B cell (primary cell): ENCODE data around the gene ADAMTSL5. TPM values are rescaled to one million over a fixed set of nuclear protein-coding genes. Genes with fewer than 3 reads are reported as not detected.

Experiments
- ATAC-seq: fragments of 200-7000 bp; cut with Tn5 transposase; one replicate; pipeline ENCODE4 v1.10.0; 2021; ENCODE audit warnings: low read depth, mild to moderate bottlenecking, moderate number of reproducible peaks, moderate library complexity
- CTCF ChIA-PET: fragments of 350-600 bp; sonication (Branson Sonifier 250); formaldehyde crosslinking; loops from one replicate; lab custom pipeline; 2021; ENCODE audit warnings: antibody characterized with exemption, inconsistent platforms; lab: Charles Lee
- POLR2A ChIA-PET: fragments of 350-600 bp; sonication (Branson Sonifier 250); formaldehyde crosslinking; loops from one replicate; lab custom pipeline; 2021; ENCODE audit warnings: antibody characterized with exemption; lab: Charles Lee
- DNase-seq: peaks from one replicate; pipeline ENCODE4 v3.0.0; 2013
- H2AFZ ChIP-seq: 2 replicates; pipeline ENCODE4 v1.6.1; 2012; ENCODE audit warnings: mild to moderate bottlenecking, low read depth, low read length; ENCODE audit not compliant: insufficient read depth, poor library complexity, severe bottlenecking
- H3K27ac ChIP-seq, 2 donors: 1 replicate in 1 of 2; 2 replicates in 1 of 2; pipeline ENCODE4 v1.5.1; 2012 to 2013; ENCODE audit warnings: low read length in 2 of 2, mild to moderate bottlenecking in 2 of 2, moderate library complexity in 1 of 2
- H3K27me3 ChIP-seq, 4 experiments: fragments of 200-600 bp in 1 of 4; sonication (generic) in 1 of 4; replicated peaks in 1 of 4; 1 replicate in 2 of 4; 2 replicates in 2 of 4; pipeline versions ENCODE4 v1.6.1 to v1.7.0; 2013 to 2016; ENCODE audit warnings: low read length in 3 of 4, mild to moderate bottlenecking in 2 of 4, mixed read lengths in 1 of 4, moderate library complexity in 1 of 4; ENCODE audit not compliant: insufficient read depth in 4 of 4, control insufficient read depth in 3 of 4; ENCODE audit errors: control extremely low read depth in 1 of 4
- H3K36me3 ChIP-seq, 2 experiments: replicated peaks in 1 of 2; 1 replicate in 1 of 2; 2 replicates in 1 of 2; pipeline versions ENCODE4 v1.6.1 to v1.7.1; 2013; ENCODE audit warnings: low read length in 1 of 2; ENCODE audit not compliant: insufficient read depth in 2 of 2, control insufficient read depth in 1 of 2; ENCODE audit errors: control extremely low read depth in 1 of 2, extremely low read depth in 1 of 2
- H3K4me1 ChIP-seq, 2 donors: fragments of 200-600 bp in 1 of 2; sonication (generic) in 1 of 2; 1 replicate in 1 of 2; 2 replicates in 1 of 2; pipeline versions ENCODE4 v1.5.1 to v1.6.1; 2013 to 2017; ENCODE audit warnings: low read length in 2 of 2; ENCODE audit not compliant: control insufficient read depth in 2 of 2, insufficient read depth in 2 of 2
- H3K4me2 ChIP-seq: replicated peaks from 2 replicates; pipeline ENCODE3; 2012; ENCODE audit warnings: mild to moderate bottlenecking, low read depth, low read length; ENCODE audit not compliant: poor library complexity, severe bottlenecking
- H3K4me3 ChIP-seq, 5 experiments: fragments of 200-600 bp in 1 of 5; sonication (generic) in 1 of 5; 1 replicate in 3 of 5; 2 replicates in 2 of 5; pipeline versions ENCODE4 v1.5.1 to v1.7.0; 2011 to 2016; ENCODE audit warnings: low read length in 4 of 5, mild to moderate bottlenecking in 4 of 5, low read depth in 2 of 5, control low read depth in 1 of 5, moderate library complexity in 1 of 5; ENCODE audit not compliant: insufficient read depth in 1 of 5; ENCODE audit errors: control extremely low read depth in 1 of 5, extremely low read depth in 1 of 5
- H3K79me2 ChIP-seq: fragments of 200-600 bp; sonication (generic); one replicate; pipeline ENCODE4 v1.6.0; 2016; ENCODE audit warnings: low read length; ENCODE audit not compliant: control insufficient read depth, insufficient read depth
- H3K9ac ChIP-seq: fragments of 200-600 bp; sonication (generic); 2 replicates; pipeline ENCODE4 v1.6.1; 2017; ENCODE audit warnings: mild to moderate bottlenecking, low read length, moderate library complexity
- H3K9me3 ChIP-seq, 3 donors: one replicate each; pipeline versions ENCODE4 v1.6.1 to v1.7.1; 2013; ENCODE audit warnings: low read length in 2 of 3; ENCODE audit not compliant: control insufficient read depth in 2 of 3, insufficient read depth in 1 of 3; ENCODE audit errors: control extremely low read depth in 1 of 3
- H4K20me1 ChIP-seq: 2 replicates; pipeline ENCODE4 v1.6.0; 2012; ENCODE audit warnings: mild to moderate bottlenecking, low read length; ENCODE audit not compliant: insufficient read depth, control insufficient read depth, poor library complexity, severe bottlenecking
- H3K27ac Mint-ChIP-seq: one replicate; pipeline ENCODE4 v1.8.0; 2021; ENCODE audit warnings: mixed read lengths
- H3K27me3 Mint-ChIP-seq: one replicate; pipeline ENCODE4 v1.8.0; 2021; ENCODE audit warnings: mixed read lengths
- H3K4me1 Mint-ChIP-seq: one replicate; pipeline ENCODE4 v1.8.0; 2021; ENCODE audit warnings: mixed read lengths
- H3K4me3 Mint-ChIP-seq: one replicate; pipeline ENCODE4 v1.8.0; 2021; ENCODE audit warnings: mixed read lengths
- H3K9me3 Mint-ChIP-seq: one replicate; pipeline ENCODE4 v1.8.0; 2022; ENCODE audit warnings: mixed read lengths; ENCODE audit not compliant: insufficient read depth
- EZH2 ChIP-seq: IDR thresholded peaks from 2 replicates; pipeline ENCODE4 v1.6.1; 2012; ENCODE audit warnings: borderline replicate concordance, low read depth, mild to moderate bottlenecking, moderate library complexity, low read length; ENCODE audit not compliant: insufficient read depth, poor library complexity, severe bottlenecking
- WGBS: methylation state at CpG from one replicate; pipeline ENCODE4 v1.1.5; 2013; ENCODE audit warnings: missing lambda C conversion rate; ENCODE audit not compliant: insufficient coverage; 5-methylcytosine and 5-hydroxymethylcytosine counted together
- intact Hi-C: fragments of 100-400 bp; cut with micrococcal nuclease; formaldehyde crosslinking; loops from one replicate; pipeline ENCODE4 v1.10.0; 2022
- polyA plus RNA-seq: library from polyadenylated mRNA; depleted of rRNA; stranded (reverse); fragments of >200 nt; gene quantifications from 2 replicates; pipeline ENCODE4 v1.2.3, GENCODE V29; 2012
- total RNA-seq, 2 donors: library from RNA; stranded (reverse); fragments of 120-200 nt in 1 of 2; gene quantifications; 1 replicate in 1 of 2; 2 replicates in 1 of 2; pipeline versions ENCODE4 v1.2.3 to v1.2.4, GENCODE V29; 2013 to 2022
- TF ChIP-seq, protein P1 (sequence below): fragments of 200-600 bp; IDR thresholded peaks from one replicate; pipeline ENCODE4 v1.8.0; 2022; ENCODE audit warnings: antibody characterized with exemption, mild to moderate bottlenecking

The ADAMTSL5 gene
- total and polyA plus RNA-seq, 2 donors (not counting 1 experiment from before 2014, with no cell fraction given): 0.09 TPM; not detected in 1

DNA sequence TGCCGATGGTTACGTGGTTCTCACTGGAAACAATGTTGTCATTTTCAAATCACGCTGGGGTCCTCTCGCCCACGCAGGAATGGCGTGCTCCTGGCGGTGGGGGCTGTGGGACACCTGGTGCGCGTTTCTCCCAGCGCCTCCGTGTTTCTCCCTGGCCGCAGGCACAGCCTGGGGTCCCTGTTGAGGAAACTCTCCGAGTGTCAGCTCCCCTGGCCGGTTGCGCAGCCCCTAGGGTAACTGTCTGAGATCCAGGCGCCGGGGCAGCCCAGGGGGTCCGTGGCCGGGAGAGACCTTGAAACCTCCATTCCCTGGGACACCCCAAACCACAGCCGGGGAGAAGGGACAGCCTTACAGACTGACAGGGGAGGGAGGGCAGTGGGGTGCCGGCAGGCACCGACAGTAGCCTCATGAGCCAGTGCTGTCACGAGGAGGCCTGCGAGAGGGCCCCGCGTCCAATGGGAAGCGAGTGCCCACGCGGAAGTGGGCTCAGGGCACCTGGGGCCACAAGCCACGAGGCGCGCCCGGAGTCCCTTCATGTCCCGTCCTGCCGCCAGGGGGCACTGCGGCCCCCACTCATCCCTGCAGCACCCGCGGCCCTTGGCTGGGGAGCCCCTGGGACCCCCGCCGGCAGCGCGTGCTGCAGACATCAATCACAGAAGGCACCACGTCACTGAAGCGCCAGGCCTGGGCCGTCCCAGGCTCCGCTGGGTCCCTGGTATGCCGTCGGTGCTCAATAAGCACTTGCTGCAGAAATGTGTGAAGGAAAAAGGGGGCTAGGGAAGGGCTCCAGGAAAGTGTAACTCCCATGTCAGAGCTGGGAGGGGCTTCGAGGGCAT lies 9.5 kb downstream of the ADAMTSL5 start:
- H3K27ac Mint-ChIP-seq: no peak overlapping the region
- peaks cover 21% of the 10 kb centered on the region for H3K27me3 Mint-ChIP-seq
- Histone ChIP-seq H3K27me3 (peaks cover 0 to 54% (median 14%) of the 10 kb centered on the region in 4 experiments), H3K9me3 (peaks cover 0 to 44% (median 7%) of the 10 kb centered on the region in 3 donors), H4K20me1 (no peaks in the 10 kb centered on the region), H3K4me3 (no peak overlapping the region), H3K4me1 (peaks cover 16 to 21% of the 10 kb centered on the region in 2 donors), H3K36me3 (no peaks in the 10 kb centered on the region), H2AFZ (no peak overlapping the region), H3K4me2 (peak overlapping the region; percentile 57), H3K9ac (no peak overlapping the region), H3K27ac (no peak overlapping the region), H3K79me2 (no peaks in the 10 kb centered on the region)
- H3K4me3 Mint-ChIP-seq: no peak overlapping the region
- no peaks in the 10 kb centered on the region for H3K9me3 Mint-ChIP-seq
- POLR2A ChIA-PET: no interaction called here
- WGBS: 12% methylated on average over 49 of the region's 49 CpGs
- H3K4me1 Mint-ChIP-seq: peaks cover 10% of the 10 kb centered on the region
- intact Hi-C loops: no loop called here
- no peak for TF ChIP-seq EZH2
- TF ChIP-seq, protein P1, sequence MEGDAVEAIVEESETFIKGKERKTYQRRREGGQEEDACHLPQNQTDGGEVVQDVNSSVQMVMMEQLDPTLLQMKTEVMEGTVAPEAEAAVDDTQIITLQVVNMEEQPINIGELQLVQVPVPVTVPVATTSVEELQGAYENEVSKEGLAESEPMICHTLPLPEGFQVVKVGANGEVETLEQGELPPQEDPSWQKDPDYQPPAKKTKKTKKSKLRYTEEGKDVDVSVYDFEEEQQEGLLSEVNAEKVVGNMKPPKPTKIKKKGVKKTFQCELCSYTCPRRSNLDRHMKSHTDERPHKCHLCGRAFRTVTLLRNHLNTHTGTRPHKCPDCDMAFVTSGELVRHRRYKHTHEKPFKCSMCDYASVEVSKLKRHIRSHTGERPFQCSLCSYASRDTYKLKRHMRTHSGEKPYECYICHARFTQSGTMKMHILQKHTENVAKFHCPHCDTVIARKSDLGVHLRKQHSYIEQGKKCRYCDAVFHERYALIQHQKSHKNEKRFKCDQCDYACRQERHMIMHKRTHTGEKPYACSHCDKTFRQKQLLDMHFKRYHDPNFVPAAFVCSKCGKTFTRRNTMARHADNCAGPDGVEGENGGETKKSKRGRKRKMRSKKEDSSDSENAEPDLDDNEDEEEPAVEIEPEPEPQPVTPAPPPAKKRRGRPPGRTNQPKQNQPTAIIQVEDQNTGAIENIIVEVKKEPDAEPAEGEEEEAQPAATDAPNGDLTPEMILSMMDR: peak; percentile 82
- CTCF ChIA-PET: interaction anchor here (1.3 to 1.6 kb wide), 2 partner anchors 37 to 169 kb away, joined by 3 read pairs; no protein-coding TSS in a partner anchor
- DNase-seq (peak; percentile 68), ATAC-seq (no peak)
